B cell (primary cell): Measurements from ENCODE around the gene PHLDB1. TPM values are rescaled to one million over a fixed set of nuclear protein-coding genes. Genes with fewer than 3 reads are reported as not detected.

ENCODE experiments used
- ATAC-seq: fragments of 200-7000 bp; cut with Tn5 transposase; one replicate; pipeline ENCODE4 v1.10.0; 2021; ENCODE audit warnings: low read depth, mild to moderate bottlenecking, moderate number of reproducible peaks, moderate library complexity
- CTCF ChIA-PET: fragments of 350-600 bp; sonication (Branson Sonifier 250); formaldehyde crosslinking; loops from one replicate; lab custom pipeline; 2021; ENCODE audit warnings: antibody characterized with exemption, inconsistent platforms; lab: Charles Lee
- POLR2A ChIA-PET: fragments of 350-600 bp; sonication (Branson Sonifier 250); formaldehyde crosslinking; loops from one replicate; lab custom pipeline; 2021; ENCODE audit warnings: antibody characterized with exemption; lab: Charles Lee
- DNase-seq: peaks from one replicate; pipeline ENCODE4 v3.0.0; 2013
- H2AFZ ChIP-seq: 2 replicates; pipeline ENCODE4 v1.6.1; 2012; ENCODE audit warnings: mild to moderate bottlenecking, low read depth, low read length; ENCODE audit not compliant: insufficient read depth, poor library complexity, severe bottlenecking
- H3K27ac ChIP-seq, 2 donors: 1 replicate in 1 of 2; 2 replicates in 1 of 2; pipeline ENCODE4 v1.5.1; 2012 to 2013; ENCODE audit warnings: low read length in 2 of 2, mild to moderate bottlenecking in 2 of 2, moderate library complexity in 1 of 2
- H3K27me3 ChIP-seq, 4 experiments: fragments of 200-600 bp in 1 of 4; sonication (generic) in 1 of 4; replicated peaks in 1 of 4; 1 replicate in 2 of 4; 2 replicates in 2 of 4; pipeline versions ENCODE4 v1.6.1 to v1.7.0; 2013 to 2016; ENCODE audit warnings: low read length in 3 of 4, mild to moderate bottlenecking in 2 of 4, mixed read lengths in 1 of 4, moderate library complexity in 1 of 4; ENCODE audit not compliant: insufficient read depth in 4 of 4, control insufficient read depth in 3 of 4; ENCODE audit errors: control extremely low read depth in 1 of 4
- H3K36me3 ChIP-seq, 2 experiments: replicated peaks in 1 of 2; 1 replicate in 1 of 2; 2 replicates in 1 of 2; pipeline versions ENCODE4 v1.6.1 to v1.7.1; 2013; ENCODE audit warnings: low read length in 1 of 2; ENCODE audit not compliant: insufficient read depth in 2 of 2, control insufficient read depth in 1 of 2; ENCODE audit errors: control extremely low read depth in 1 of 2, extremely low read depth in 1 of 2
- H3K4me1 ChIP-seq, 2 donors: fragments of 200-600 bp in 1 of 2; sonication (generic) in 1 of 2; 1 replicate in 1 of 2; 2 replicates in 1 of 2; pipeline versions ENCODE4 v1.5.1 to v1.6.1; 2013 to 2017; ENCODE audit warnings: low read length in 2 of 2; ENCODE audit not compliant: control insufficient read depth in 2 of 2, insufficient read depth in 2 of 2
- H3K4me2 ChIP-seq: replicated peaks from 2 replicates; pipeline ENCODE3; 2012; ENCODE audit warnings: mild to moderate bottlenecking, low read depth, low read length; ENCODE audit not compliant: poor library complexity, severe bottlenecking
- H3K4me3 ChIP-seq, 5 experiments: fragments of 200-600 bp in 1 of 5; sonication (generic) in 1 of 5; 1 replicate in 3 of 5; 2 replicates in 2 of 5; pipeline versions ENCODE4 v1.5.1 to v1.7.0; 2011 to 2016; ENCODE audit warnings: low read length in 4 of 5, mild to moderate bottlenecking in 4 of 5, low read depth in 2 of 5, control low read depth in 1 of 5, moderate library complexity in 1 of 5; ENCODE audit not compliant: insufficient read depth in 1 of 5; ENCODE audit errors: control extremely low read depth in 1 of 5, extremely low read depth in 1 of 5
- H3K79me2 ChIP-seq: fragments of 200-600 bp; sonication (generic); one replicate; pipeline ENCODE4 v1.6.0; 2016; ENCODE audit warnings: low read length; ENCODE audit not compliant: control insufficient read depth, insufficient read depth
- H3K9ac ChIP-seq: fragments of 200-600 bp; sonication (generic); 2 replicates; pipeline ENCODE4 v1.6.1; 2017; ENCODE audit warnings: mild to moderate bottlenecking, low read length, moderate library complexity
- H3K9me3 ChIP-seq, 3 donors: one replicate each; pipeline versions ENCODE4 v1.6.1 to v1.7.1; 2013; ENCODE audit warnings: low read length in 2 of 3; ENCODE audit not compliant: control insufficient read depth in 2 of 3, insufficient read depth in 1 of 3; ENCODE audit errors: control extremely low read depth in 1 of 3
- H4K20me1 ChIP-seq: 2 replicates; pipeline ENCODE4 v1.6.0; 2012; ENCODE audit warnings: mild to moderate bottlenecking, low read length; ENCODE audit not compliant: insufficient read depth, control insufficient read depth, poor library complexity, severe bottlenecking
- H3K27ac Mint-ChIP-seq: one replicate; pipeline ENCODE4 v1.8.0; 2021; ENCODE audit warnings: mixed read lengths
- H3K27me3 Mint-ChIP-seq: one replicate; pipeline ENCODE4 v1.8.0; 2021; ENCODE audit warnings: mixed read lengths
- H3K4me1 Mint-ChIP-seq: one replicate; pipeline ENCODE4 v1.8.0; 2021; ENCODE audit warnings: mixed read lengths
- H3K4me3 Mint-ChIP-seq: one replicate; pipeline ENCODE4 v1.8.0; 2021; ENCODE audit warnings: mixed read lengths
- H3K9me3 Mint-ChIP-seq: one replicate; pipeline ENCODE4 v1.8.0; 2022; ENCODE audit warnings: mixed read lengths; ENCODE audit not compliant: insufficient read depth
- CTCF ChIP-seq: fragments of 200-600 bp; IDR thresholded peaks from one replicate; pipeline ENCODE4 v1.8.0; 2022; ENCODE audit warnings: antibody characterized with exemption, mild to moderate bottlenecking
- EZH2 ChIP-seq: IDR thresholded peaks from 2 replicates; pipeline ENCODE4 v1.6.1; 2012; ENCODE audit warnings: borderline replicate concordance, low read depth, mild to moderate bottlenecking, moderate library complexity, low read length; ENCODE audit not compliant: insufficient read depth, poor library complexity, severe bottlenecking
- WGBS: methylation state at CpG from one replicate; pipeline ENCODE4 v1.1.5; 2013; ENCODE audit warnings: missing lambda C conversion rate; ENCODE audit not compliant: insufficient coverage; 5-methylcytosine and 5-hydroxymethylcytosine counted together
- intact Hi-C: fragments of 100-400 bp; cut with micrococcal nuclease; formaldehyde crosslinking; loops from one replicate; pipeline ENCODE4 v1.10.0; 2022
- polyA plus RNA-seq: library from polyadenylated mRNA; depleted of rRNA; stranded (reverse); fragments of >200 nt; gene quantifications from 2 replicates; pipeline ENCODE4 v1.2.3, GENCODE V29; 2012
- total RNA-seq, 2 donors: library from RNA; stranded (reverse); fragments of 120-200 nt in 1 of 2; gene quantifications; 1 replicate in 1 of 2; 2 replicates in 1 of 2; pipeline versions ENCODE4 v1.2.3 to v1.2.4, GENCODE V29; 2013 to 2022

Gene PHLDB1
- total and polyA plus RNA-seq, 2 donors (not counting 1 experiment from before 2014, with no cell fraction given): 0.46 to 2.4 TPM

- ATAC-seq: no peak
- H3K79me2 ChIP-seq: no peaks in the 10 kb centered on the region
- TF ChIP-seq CTCF (no peak), EZH2 (no peak)
- 97% methylated on average over 12 of the region's 14 CpGs for WGBS
- CTCF ChIA-PET: no interaction called here
- H2AFZ ChIP-seq: no peak overlapping the region
- peaks cover 7% of the 10 kb centered on the region for H3K27me3 Mint-ChIP-seq
- H3K4me3 ChIP-seq: no peak overlapping the region
- POLR2A ChIA-PET: no interaction called here
- H3K4me3 Mint-ChIP-seq: no peak overlapping the region
- no peak overlapping the region for H3K27ac Mint-ChIP-seq
- intact Hi-C loops: no loop called here
- H3K4me1 Mint-ChIP-seq: no peaks in the 10 kb centered on the region
- H3K9ac ChIP-seq: no peak overlapping the region
- H3K36me3 ChIP-seq: no peaks in the 10 kb centered on the region
- DNase-seq: no peak
- H3K9me3 Mint-ChIP-seq: no peaks in the 10 kb centered on the region
- H3K4me2 ChIP-seq: no peak overlapping the region
- H3K9me3 ChIP-seq: no peaks in the 10 kb centered on the region
- no peak overlapping the region for H3K27ac ChIP-seq
- peaks cover 0 to 5% (median 2%) of the 10 kb centered on the region in 4 experiments for H3K27me3 ChIP-seq
- H3K4me1 ChIP-seq: no peaks in the 10 kb centered on the region
- no peaks in the 10 kb centered on the region for H4K20me1 ChIP-seq
These were observed 23.9 kb downstream of the PHLDB1 start for GRCh38 chr11:118631142-118631909.

GRCh38 chr11:118632577-118633318 is 25.3 kb downstream of the PHLDB1 start:
- Histone ChIP-seq H3K79me2 (no peaks in the 10 kb centered on the region), H3K4me1 (no peaks in the 10 kb centered on the region), H3K9ac (no peak overlapping the region), H2AFZ (no peak overlapping the region), H4K20me1 (no peaks in the 10 kb centered on the region), H3K36me3 (no peaks in the 10 kb centered on the region), H3K9me3 (no peaks in the 10 kb centered on the region), H3K27ac (no peak overlapping the region), H3K27me3 (peaks cover 0 to 5% (median 2%) of the 10 kb centered on the region in 4 experiments), H3K4me2 (no peak overlapping the region), H3K4me3 (no peak overlapping the region)
- no peak overlapping the region for H3K4me3 Mint-ChIP-seq
- intact Hi-C loops: no loop called here
- 74% methylated on average over 5 of the region's 9 CpGs for WGBS
- no peak for TF ChIP-seq EZH2
- no peak overlapping the region for H3K27ac Mint-ChIP-seq
- POLR2A ChIA-PET: no interaction called here
- ATAC-seq (no peak), DNase-seq (no peak)
- CTCF ChIA-PET: no interaction called here
- H3K4me1 Mint-ChIP-seq: no peaks in the 10 kb centered on the region
- H3K9me3 Mint-ChIP-seq: no peaks in the 10 kb centered on the region
- H3K27me3 Mint-ChIP-seq: peaks cover 7% of the 10 kb centered on the region
